ENCODE measurements around the gene B3GALT2. TPM values are rescaled to one million over a fixed set of nuclear protein-coding genes. Genes with fewer than 3 reads are reported as not detected.

B3GALT2 gene
- total and polyA plus RNA-seq, 2 of the 4 experiments (the other 2 are of a cell fraction): 1.8 to 4.5 TPM

GRCh38 chr1:193210996-193211395 is 24.6 kb upstream of the B3GALT2 start:
- Histone ChIP-seq H3K4ac (ENCODE audit: low read depth, low read length) (peak overlapping the region; percentile 48; the same call in 1 of the 2 replicates), H4K20me1 (ENCODE audit: insufficient read depth, low read length) (no peaks in the 10 kb centered on the region), H3K23ac (ENCODE audit: low read depth, low read length) (peak overlapping the region; percentile 18; the same call in 1 of the 2 replicates), H2AK5ac (ENCODE audit: low read depth, low read length) (no peak overlapping the region; the same call in 1 of the 2 replicates), H3K27ac (ENCODE audit: insufficient read depth, low read length) (no peak overlapping the region), H3K4me2 (ENCODE audit: low read depth, low read length) (no peak overlapping the region; the same call in 1 of the 2 replicates), H2BK120ac (ENCODE audit: low read depth, low read length) (peak overlapping the region; percentile 65), H3K27me3 (ENCODE audit: control insufficient read depth, insufficient read depth, low read length) (no peaks in the 10 kb centered on the region), H3K9me1 (ENCODE audit: insufficient read depth, low read length) (no peaks in the 10 kb centered on the region), H3K14ac (replicated peaks; ENCODE audit: low read depth, low read length) (peak overlapping the region; percentile 23), H3K9me3 (ENCODE audit: control insufficient read depth, insufficient read depth, low read length) (peaks cover 7% of the 10 kb centered on the region), H4K91ac (ENCODE audit: insufficient read depth, low read depth, low read length) (peak overlapping the region; percentile 28; the same call in 1 of the 2 replicates), H4K8ac (ENCODE audit: low read depth in 2 of 2, low read length in 2 of 2) (peak overlapping the region; percentile 17 to 65; a peak in 3 of 4 replicates), H3K79me1 (ENCODE audit: low read depth in 1 of 2, low read length in 2 of 2) (peaks cover 13 to 24% of the 10 kb centered on the region in 2 experiments), H3K4me1 (ENCODE audit: control insufficient read depth, insufficient read depth, low read length) (peaks cover 1% of the 10 kb centered on the region; the same call in 1 of the 2 replicates), H2BK20ac (ENCODE audit: low read depth, low read length) (peak overlapping the region; percentile 72), H2BK15ac (ENCODE audit: low read depth, low read length) (peak overlapping the region; percentile 12; the same call in 1 of the 3 replicates), H3K4me3 (ENCODE audit: insufficient read depth, low read depth, low read length) (no peak overlapping the region), H2AFZ (replicated peaks; ENCODE audit: low read length, poor library complexity) (no peak overlapping the region), H2AK9ac (replicated peaks; ENCODE audit: low read depth, low read length, poor library complexity) (no peak overlapping the region), H4K5ac (ENCODE audit: low read depth, low read length) (peak overlapping the region; percentile 80; the same call in 1 of the 2 replicates), H3K56ac (ENCODE audit: extremely low read depth, insufficient read depth, low read length) (no peak overlapping the region), H3K36me3 (ENCODE audit: control insufficient read depth, insufficient read depth, low read length) (peaks cover 11% of the 10 kb centered on the region), H3K18ac (ENCODE audit: low read depth, low read length) (peak overlapping the region; percentile 55; the same call in 1 of the 2 replicates), H2BK5ac (ENCODE audit: low read depth, low read length, poor library complexity, severe bottlenecking) (peak overlapping the region; percentile 91), H3K9ac (ENCODE audit: low read depth, low read length) (no peak overlapping the region)
- ATAC-seq (ENCODE audit: low read depth): no peak
- intact Hi-C loops (cut with micrococcal nuclease): no loop called here
- no TSS peak for BruUV-seq (replicated peaks)
- TF ChIP-seq ELK1 (IDR thresholded peaks at IDR 0.05; ENCODE audit: borderline replicate concordance, low read depth, low read length): no peak
- no peak for TF ChIP-seq RFX5 (IDR thresholded peaks at IDR 0.05; ENCODE audit: low read depth, low read length)
- TF ChIP-seq RAD21 (IDR thresholded peaks at IDR 0.05; ENCODE audit: low read length): no peak
- TF ChIP-seq MAZ (IDR thresholded peaks at IDR 0.05; ENCODE audit: borderline replicate concordance, low read depth, low read length): no peak
- no peak for TF ChIP-seq USF2 (IDR thresholded peaks at IDR 0.05; ENCODE audit: low read depth, low read length)
- TF ChIP-seq CHD1 (IDR thresholded peaks at IDR 0.05; ENCODE audit: low read depth, low read length): no peak
- TF ChIP-seq CTCF (conservative IDR thresholded peaks at IDR 0.05; ENCODE audit: low read depth, low read length): no peak
- no peak for TF ChIP-seq MAFK (IDR thresholded peaks at IDR 0.05; ENCODE audit: low read depth, low read length)
- TF ChIP-seq RCOR1 (IDR thresholded peaks at IDR 0.05; ENCODE audit: insufficient replicate concordance, low read length): no peak
- TF ChIP-seq SMC3 (IDR thresholded peaks at IDR 0.05; ENCODE audit: low read depth, low read length): no peak
- no peak for TF ChIP-seq FOS (IDR thresholded peaks at IDR 0.05; ENCODE audit: low read depth, low read length)
- no peak for TF ChIP-seq POLR2A (IDR thresholded peaks at IDR 0.05; ENCODE audit: low read depth, low read length)
- no peak for TF ChIP-seq BHLHE40 (IDR thresholded peaks at IDR 0.05; ENCODE audit: low read depth, low read length)
- no peak for TF ChIP-seq NFE2L2 (IDR thresholded peaks at IDR 0.05; ENCODE audit: low read depth, low read length)
- no peak for DNase-seq
- in situ Hi-C loops (cut with MboI; ENCODE audit: low sequenced_read_pairs): no loop called here
- dilution Hi-C loops (cut with HindIII; ENCODE audit: low sequenced_read_pairs, unreplicated experiment): no loop called here
- CTCF ChIA-PET: no interaction called here
- POLR2A ChIA-PET (ENCODE audit: unreplicated experiment): no interaction called here
- WGBS, 2 experiments (ENCODE audit: extremely low coverage in 2 of 2, insufficient read length in 1 of 2): 86% methylated on average over 1 of the region's 7 CpGs; no CpG with 5 or more reads in 1 of the 2 experiments
